HG02870 (cell line): Measurements from ENCODE around the gene GAP43.

Experiments
- ATAC-seq: cut with Tn5 transposase; IDR thresholded peaks from one replicate; pipeline ENCODE4 v1.9.1; 2021; ENCODE audit warnings: mild to moderate bottlenecking, moderate library complexity; ENCODE audit not compliant: unreplicated experiment

The GAP43 gene, protein sequence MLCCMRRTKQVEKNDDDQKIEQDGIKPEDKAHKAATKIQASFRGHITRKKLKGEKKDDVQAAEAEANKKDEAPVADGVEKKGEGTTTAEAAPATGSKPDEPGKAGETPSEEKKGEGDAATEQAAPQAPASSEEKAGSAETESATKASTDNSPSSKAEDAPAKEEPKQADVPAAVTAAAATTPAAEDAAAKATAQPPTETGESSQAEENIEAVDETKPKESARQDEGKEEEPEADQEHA

DNA sequence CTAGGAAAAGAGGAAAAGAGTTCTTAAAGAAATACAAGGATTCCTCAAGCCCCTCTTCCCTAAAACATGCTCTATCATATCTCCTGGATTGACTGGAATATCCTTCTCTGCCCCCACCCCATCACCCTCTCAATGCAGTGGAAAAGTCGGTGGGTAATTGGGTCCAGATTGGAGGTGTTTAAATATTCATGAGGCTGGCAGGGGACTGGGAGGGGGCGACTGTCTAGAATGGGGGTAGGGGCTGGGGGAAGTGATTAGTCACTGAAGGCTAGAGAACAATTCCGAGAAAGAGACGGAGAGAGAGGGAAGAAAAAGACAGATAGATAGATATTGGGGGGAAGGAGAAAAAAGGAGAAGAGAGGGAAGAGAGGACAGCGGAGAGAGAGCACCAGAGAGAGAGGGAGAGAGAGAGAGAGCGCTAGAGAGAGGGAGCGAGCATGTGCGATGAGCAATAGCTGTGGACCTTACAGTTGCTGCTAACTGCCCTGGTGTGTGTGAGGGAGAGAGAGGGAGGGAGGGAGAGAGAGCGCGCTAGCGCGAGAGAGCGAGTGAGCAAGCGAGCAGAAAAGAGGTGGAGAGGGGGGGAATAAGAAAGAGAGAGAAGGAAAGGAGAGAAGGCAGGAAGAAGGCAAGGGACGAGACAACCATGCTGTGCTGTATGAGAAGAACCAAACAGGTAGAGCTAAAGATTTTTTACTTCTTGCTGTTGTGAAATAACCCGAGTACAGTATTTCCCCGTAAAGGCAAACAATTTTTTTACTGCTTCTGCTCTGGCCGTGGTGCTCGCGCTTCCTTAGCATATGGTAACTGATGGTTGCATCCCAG, at the start of gene GAP43:
Gene GAP43, plus strand, starts transcription at position 467 of the 825 bp plus-strand sequence. Its CDS starts 180 bp downstream, at position 647.
- ATAC-seq = no peak

DNA sequence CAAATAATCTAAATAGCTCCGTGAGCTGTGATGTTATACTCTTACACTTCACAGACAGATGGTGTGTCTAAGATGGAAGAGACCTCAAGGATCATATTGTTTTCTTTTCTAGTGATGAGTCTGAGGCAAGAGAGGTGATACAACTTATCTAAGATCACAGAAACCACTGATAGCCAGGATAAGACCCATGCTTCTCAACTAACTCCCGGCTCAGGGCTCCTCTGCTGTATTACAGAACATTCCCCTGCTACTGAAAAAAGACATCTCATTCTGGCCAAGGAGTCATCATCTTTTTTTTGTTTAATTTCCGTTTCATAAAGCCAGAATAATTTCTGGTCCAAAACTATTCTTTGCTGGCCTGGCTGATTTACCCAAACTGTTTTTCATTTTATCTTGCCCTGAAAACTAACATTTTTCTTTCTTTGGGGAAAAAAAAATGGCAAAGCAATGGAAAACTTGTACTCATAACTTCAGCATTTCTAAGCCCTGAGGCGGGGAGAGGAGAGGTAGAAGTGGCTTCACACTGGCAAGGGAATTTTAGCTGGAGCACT, 46.9 kb upstream of the GAP43 start:
- no peak for ATAC-seq

DNA sequence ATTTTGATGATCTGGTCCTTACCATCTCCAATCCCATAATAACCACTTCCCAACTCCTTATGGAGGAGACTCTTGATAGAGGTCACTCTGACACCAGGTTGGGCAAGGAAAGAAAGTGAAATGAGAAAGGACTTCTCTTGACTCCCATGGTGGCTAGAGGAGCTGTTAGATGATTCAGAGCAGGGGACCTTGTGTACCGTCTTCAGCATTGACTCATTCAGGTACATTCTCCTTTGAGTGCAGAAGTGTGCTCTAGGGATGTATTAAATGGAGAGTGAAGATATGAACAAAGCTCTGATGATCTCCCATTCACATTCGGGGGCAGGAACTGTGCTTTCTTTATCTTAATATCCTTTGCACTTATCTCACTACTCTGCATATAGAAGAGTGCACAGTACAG, 46.3 kb upstream of the GAP43 start:
- ATAC-seq = no peak

DNA sequence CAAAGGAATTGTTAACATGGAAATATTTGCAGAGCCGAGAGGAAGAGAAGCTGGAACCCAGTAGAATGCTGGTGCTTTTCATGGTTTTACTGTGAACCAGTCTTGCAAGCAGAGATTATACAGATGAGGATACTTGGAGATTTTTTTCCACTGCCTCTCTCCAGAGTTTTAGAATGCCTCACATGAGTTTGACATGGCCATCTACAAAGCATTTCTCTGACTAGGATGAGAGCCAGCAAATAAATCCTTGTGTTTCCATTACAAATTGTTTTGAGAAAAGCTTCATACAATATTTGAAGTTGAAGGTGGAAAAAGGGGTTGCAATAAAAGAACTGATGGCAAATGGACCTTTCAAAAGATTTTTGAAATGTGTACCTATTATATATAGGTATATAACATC, 45.0 kb upstream of the GAP43 start:
- ATAC-seq = no peak

DNA sequence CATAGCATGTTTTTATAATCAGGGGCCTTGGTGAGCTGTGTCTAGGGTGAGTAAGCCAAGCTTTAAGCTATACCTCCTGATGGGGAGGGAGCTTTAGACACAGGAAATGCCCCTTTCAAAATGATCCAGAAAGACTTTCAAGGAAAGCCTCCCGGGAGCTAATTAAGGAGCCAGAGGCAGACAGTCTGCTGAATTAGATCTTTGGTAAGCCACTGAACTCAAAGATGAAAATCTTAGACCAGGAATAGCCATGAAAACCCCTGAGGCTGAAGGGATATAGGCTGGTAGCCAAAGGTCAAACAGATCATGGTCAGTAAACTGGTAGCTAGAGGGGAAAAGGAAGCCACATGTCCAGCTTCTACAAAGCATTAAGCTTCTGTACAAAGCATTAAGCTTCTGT, 42.7 kb upstream of the GAP43 start:
- no peak for ATAC-seq

DNA sequence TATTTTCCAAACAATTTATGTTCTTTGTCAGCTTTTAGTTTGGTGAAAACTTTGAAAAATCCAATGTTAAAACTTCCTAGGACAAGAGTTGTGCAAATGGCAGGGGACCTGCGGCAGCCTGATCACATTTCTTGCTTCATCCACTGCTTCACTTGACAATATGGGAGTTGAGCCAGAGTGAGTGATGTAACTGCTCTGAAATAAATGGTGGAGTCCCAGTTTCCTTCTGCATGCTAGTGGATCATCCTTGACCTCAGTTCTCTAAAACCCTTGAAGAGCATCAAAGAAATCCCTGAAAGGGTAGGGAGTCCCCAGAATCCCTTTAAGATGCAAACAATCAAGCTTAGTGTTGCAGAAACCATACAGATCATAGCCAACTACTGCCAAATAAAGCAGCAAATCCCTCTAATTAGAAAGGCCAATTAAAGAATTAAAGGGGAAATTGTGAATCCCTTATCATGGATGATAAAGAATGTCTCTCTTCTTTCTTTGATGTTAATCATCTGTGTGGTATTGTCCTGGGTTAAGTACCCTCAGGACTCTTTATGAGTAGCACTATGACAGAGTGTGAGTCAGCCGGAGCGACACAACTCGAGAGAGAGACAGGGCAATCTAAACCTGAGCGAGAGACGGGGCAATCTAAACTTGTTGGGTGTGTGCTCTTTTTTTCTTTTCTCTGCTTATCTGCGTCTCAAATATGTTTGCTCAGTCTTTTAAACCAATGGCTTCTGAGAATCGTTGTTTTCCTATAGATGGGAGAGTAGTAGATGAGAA, 41.8 kb upstream of the GAP43 start:
- no peak for ATAC-seq

DNA sequence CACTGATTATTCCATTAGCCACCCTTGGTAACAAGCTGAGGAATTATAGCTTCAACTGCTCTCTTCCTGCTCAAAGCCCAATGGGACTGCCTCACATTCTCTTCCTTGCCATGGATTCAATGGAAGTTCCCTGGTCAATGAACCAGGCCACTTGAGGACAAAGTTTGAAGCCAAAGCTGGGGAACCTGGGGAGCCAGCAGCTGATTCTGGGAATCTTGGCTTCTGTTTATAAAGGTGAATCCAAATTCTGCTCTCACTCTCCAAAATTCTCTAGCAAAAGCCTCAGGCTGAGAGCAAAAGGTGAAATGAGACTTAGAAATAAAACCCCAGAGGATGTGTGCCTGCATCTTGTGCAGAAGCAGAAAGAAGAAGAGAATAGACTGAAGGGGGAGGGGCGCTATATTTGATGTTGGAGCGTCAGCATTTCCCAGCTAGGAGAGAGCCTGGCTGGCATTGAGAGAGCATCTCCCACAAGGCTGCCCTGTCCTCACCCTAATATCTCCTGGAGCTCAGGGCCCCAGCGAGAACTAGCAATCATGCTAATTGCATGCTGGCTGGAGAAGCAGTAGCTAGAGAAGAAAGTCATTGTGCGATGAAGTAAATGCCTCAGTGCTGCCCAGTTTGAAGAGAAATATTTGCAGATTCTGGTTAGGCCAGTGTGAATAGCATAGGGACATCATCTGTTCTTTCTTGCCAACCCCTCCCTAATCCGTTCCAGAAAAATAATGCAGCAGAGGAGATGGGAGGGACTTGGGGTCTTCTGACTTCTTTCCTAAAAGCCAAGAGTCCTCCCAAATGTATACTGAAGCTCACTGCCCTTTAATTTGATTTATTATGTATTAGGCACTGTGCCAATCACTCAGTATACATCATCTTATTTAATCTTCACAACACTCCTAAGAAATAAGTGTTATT, 34.9 kb upstream of the GAP43 start:
- ATAC-seq = no peak

DNA sequence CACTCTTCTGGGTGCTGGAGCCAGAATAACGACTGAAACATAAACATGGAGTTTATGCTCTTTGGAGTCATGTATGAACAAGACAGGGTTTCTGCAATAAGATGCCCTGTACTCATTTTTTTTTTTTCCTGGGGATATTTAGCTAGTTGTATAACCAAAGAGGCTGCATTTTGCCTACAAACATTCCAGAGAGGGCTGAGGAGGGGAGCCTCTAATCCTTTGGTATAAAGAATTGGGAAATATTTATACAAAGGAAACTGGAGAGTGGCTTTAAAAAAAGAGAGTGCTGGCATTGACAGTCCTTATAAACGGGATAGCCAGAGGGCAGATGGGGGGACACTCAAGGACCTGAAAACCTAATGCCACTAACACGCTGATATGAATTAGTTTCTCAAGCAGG, 32.4 kb upstream of the GAP43 start:
- ATAC-seq = no peak

DNA sequence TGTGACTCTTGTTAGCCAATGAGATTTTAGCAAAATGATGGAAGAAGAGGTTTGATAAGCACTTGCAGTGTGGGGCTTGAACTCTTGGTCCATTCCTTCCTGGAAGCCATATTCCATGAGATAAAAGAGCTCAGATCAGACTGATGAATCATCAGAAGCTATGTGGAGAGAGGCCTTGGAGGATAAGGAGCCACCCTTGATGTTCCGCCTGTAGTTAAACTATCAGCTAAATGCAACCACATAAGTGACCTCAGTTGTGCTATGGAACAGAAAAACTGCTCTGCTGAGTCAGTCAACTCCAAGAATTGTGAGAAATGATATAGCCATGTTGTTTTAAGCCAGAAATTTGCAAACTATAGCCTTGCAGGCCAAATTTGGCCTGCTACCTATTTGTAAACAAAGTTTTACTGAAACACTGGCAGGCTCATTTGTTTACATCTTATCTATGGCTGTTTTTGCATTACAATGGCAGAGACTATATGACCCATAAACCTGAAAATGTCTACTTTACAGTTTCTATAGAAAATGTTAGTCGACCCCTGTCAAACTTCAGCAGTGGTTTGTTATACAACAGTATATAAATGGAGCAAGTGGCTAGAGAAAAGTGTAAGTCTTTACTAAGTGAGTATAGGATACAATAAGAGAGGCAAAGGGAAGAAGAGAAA, 27.6 kb upstream of the GAP43 start:
- no peak for ATAC-seq

DNA sequence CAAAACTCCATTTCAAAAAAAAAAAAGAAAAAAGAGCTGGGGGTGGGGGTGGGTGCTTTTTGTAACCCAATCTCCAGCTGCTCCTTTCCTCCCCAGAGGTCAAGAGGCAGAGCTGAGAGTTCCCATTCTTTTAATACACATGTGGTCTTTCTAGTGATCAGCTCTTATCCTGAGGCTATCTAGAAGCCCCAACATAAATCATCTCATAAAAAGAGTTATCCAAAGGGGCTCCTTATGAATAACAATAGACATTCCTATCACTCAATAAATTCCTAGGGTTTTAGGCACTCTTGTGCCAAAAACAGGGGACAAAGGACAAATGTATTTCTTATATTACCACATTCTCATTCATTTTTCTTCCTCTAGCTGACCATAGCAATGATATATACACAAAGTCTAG, 25.1 kb upstream of the GAP43 start:
- no peak for ATAC-seq

DNA sequence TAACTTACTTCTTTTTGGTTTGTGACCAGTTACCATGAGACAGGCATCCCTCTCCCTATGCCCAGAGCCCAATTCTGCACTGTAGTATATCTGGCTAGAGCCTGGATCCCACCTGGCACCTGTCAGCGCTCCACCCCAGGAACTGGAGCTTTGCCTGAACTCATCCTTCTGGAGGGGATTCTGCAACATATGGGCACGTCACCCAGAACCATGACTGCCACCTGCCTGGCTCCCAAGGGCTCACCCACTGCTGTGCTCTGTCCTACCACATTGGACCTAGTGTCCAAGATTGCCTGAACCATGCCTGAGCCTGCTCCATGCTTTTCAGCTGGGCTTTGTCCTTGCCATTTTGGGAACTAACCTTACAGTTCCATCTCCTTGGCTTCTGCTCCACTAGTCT, 21.1 kb upstream of the GAP43 start:
- ATAC-seq = no peak

DNA sequence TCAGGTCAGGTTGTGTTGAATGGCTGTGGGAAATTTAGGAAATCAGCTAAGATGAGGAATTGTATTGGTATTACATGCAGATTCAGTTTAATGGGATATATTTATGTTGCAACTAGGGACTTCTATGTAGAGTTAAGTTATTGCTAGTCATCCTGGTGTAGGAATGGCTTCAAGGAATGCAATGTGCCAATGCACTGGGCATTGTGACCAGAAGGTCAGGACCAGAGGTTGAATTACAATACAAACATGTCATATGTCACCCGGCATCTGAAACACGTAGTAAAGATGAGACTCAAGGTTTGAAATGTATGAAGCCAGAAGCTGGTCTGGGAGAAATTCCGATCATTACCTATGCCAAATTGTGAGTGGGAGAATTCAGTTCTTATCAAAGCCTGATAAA, 11.7 kb upstream of the GAP43 start:
- ATAC-seq = no peak

DNA sequence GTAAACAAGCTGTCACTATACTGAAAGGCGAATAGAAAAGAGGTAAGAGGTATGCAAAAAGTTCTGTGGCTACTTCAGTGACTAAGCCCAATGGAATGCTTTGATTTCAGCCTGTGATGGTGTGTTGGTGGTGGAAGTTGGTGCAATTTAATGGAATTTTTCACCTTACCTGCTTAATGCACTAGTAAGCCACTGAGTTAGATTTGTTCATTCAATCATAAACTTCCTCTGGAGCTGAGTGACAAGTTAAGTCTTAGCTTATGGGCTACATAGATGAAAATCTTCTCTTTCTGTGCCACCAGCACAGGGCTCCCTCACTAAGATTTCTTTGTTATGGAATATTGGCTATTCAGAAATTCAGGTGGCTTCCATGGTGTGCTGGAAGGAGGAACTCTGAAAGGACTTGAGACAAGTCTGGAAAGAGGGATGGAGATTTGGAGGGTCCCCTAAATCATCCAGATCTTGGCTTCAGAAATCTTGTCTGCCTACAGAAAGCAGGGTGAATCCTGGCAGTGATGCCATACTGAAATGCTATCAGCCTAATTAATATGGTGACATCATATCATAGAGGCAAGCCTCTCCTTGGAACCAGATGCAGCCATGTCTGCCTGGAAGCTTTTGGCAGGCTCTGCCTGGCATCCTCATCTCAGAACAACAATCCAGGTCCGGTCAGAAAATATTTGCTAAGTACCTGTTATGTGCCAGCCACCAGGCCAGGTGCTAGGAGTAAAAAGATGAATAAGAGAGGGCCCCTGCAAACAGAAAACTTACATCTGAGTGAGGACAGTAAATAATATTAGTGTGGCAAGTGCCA, 8.1 kb upstream of the GAP43 start:
- ATAC-seq = no peak

DNA sequence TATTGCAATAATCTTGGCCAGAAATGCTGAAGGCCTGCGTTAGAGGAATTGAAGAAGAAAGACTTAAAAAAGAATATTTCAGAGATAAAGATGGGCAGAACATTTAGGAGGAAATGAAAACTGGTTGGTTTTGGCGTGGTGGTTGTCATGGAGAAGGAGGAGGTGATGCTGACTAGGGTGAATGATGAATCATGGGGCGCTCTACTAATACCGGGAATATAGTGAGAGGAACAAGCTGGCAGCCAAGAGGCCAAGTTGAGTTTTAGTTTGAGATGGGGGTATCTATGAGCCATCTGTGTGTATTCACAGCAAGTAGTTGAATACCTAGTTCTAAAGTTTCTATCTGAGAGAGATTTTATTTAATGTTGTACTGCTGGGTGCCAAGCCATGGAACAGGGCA, 6.8 kb upstream of the GAP43 start:
- ATAC-seq = no peak

DNA sequence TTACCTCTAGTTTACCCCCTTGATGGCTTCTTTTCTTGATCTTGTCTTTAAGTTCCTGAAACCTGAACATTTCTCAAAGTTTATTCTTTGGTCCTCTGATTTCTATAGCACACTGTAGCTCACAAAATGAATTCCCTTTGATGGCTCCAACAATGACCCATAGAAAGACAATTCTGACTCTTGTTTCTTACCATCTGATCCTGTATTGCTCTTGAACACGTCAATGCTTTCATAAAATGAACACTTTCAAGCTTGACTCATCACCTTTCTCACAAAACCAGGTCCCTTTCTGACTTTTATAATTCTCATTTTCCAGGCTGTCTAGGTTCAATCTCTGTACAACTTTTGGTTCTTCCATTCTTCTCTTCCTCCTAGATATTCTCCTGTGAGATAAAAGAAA, 5.7 kb upstream of the GAP43 start:
- no peak for ATAC-seq

DNA sequence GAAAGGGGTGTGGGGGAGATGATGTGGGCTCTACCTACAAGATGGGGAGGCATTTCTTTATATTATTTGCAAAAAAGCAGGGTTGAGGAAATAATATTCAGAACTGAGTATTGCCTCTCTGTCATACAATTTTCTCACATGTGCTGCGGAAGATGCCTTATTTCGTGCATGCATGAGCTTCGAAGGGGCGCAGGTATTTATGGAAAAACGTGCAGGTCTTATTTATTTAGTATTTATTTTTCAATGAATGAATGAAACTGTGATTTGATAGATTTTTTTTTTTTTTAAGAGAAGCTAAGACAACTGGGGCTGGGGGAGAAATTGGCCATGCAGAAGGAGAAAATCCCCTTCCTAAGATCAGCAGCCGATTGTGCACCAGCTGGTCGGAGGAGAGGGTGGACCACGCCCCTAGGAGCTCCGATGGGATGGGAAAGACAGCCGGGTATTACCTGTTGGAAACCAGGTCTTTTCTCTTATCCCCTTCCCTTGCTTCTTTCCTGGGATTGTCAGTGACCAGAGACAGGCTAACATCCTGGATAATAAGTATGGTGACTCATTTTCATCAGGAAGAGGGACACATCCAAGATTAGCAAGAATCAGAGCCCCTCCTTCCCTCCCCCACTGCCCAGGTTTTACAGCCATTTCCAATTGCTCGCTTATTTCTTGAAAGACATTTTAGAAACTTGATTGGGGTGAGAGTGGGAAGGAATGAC, 875 bp downstream of the GAP43 start:
- ATAC-seq = no peak

DNA sequence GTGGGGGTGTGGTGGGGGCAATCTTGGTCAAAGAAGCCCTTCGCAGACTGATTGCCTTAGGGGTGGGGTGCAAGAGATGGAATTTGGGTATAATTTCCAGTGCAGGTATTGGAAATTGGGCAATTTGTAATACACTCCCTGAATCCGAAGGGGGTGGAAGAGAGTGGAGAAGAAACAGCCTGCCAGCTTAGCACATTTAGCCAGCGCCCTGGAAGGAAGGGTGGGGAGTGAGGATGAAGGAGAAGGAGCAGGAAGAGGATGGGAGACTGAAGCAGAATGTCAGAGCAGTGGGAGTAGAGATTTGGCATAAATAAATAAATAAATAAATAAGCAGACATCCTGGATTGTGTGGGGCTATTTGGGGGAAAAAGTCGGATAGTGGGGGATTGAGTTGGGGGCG, 1.6 kb downstream of the GAP43 start:
- ATAC-seq = no peak

DNA sequence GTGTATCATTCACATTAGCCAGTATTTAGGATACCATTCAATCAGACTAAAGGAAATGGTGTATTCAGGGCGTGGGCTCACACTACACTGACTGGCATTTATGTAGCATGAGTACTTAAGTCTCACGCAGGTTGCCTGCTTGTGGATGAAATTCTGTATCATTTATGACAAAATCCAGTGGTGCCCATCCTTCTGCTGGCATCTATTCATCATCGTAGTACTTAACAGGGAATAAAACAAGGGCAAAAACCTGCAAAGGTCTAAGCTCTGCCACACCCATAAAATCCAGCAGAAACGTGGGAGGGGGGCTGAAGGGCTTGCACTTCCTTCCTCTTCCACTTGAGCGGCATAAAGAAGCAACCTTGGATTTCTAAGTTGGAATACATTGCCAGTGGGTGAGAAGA, 2.7 kb downstream of the GAP43 start:
- no peak for ATAC-seq
